IPS-NIHi7 (cell line): ENCODE measurements around the gene MRPL48.
"Not testable (repeated sequence)": the region's sequence is repeated elsewhere in the genome, so short reads cannot be mapped to it uniquely, and the experiment has no call there.

Source experiments
- DNase-seq: peaks from one replicate; pipeline ENCODE4 v3.0.0; 2012; ENCODE audit warnings: mixed read lengths; ENCODE audit errors: extremely low spot score

MRPL48 gene

GRCh38 chr11:73787643-73788558 lies at the start of gene MRPL48:
Gene MRPL48 (plus strand): TSS chr11:73787874. CDS start chr11:73787972, 98 bp downstream.
- peak; percentile 97 for DNase-seq

GRCh38 chr11:73743045-73743444 lies 44.6 kb upstream of the MRPL48 start:
- no peak for DNase-seq

GRCh38 chr11:73746701-73747100 lies 41.0 kb upstream of the MRPL48 start:
- DNase-seq: no peak

- DNase-seq: no peak
Observed at GRCh38 chr11:73747762-73748161, 39.9 kb upstream of the MRPL48 start.

- no peak for DNase-seq
Observed at GRCh38 chr11:73748300-73748699, 39.4 kb upstream of the MRPL48 start.

- no peak for DNase-seq
Observed at GRCh38 chr11:73749118-73749517, 38.6 kb upstream of the MRPL48 start.

GRCh38 chr11:73750228-73750627 lies 37.4 kb upstream of the MRPL48 start:
- DNase-seq: no peak

GRCh38 chr11:73750862-73751261 lies 36.8 kb upstream of the MRPL48 start:
- DNase-seq: not testable (repeated sequence)

- no peak for DNase-seq
Observed at GRCh38 chr11:73752216-73752867, 35.3 kb upstream of the MRPL48 start.

- DNase-seq: no peak
Observed at GRCh38 chr11:73752903-73753302, 34.8 kb upstream of the MRPL48 start.

- no peak for DNase-seq
Observed at GRCh38 chr11:73753938-73754337, 33.7 kb upstream of the MRPL48 start.

- DNase-seq: no peak
Observed at GRCh38 chr11:73755670-73756069, 32.0 kb upstream of the MRPL48 start.

GRCh38 chr11:73757598-73757997 lies 30.1 kb upstream of the MRPL48 start:
- no peak for DNase-seq

- no peak for DNase-seq
Observed at GRCh38 chr11:73758451-73758850, 29.2 kb upstream of the MRPL48 start.

GRCh38 chr11:73759610-73760134 lies 28.0 kb upstream of the MRPL48 start:
- no peak for DNase-seq

- DNase-seq: peak; percentile 48
Observed at GRCh38 chr11:73760135-73760678, 27.5 kb upstream of the MRPL48 start.

GRCh38 chr11:73760679-73761402 lies 26.8 kb upstream of the MRPL48 start, which contains the start of gene RAB6A:
Gene RAB6A (minus strand): TSS chr11:73761074. CDS start chr11:73760635, 439 bp downstream.
- DNase-seq: peak; percentile 96

- no peak for DNase-seq
Observed at GRCh38 chr11:73761403-73761945, 26.2 kb upstream of the MRPL48 start.

- DNase-seq: no peak
Observed at GRCh38 chr11:73762732-73763131, 24.9 kb upstream of the MRPL48 start.

GRCh38 chr11:73766763-73767162 lies 20.9 kb upstream of the MRPL48 start:
- no peak for DNase-seq

- not testable (repeated sequence) for DNase-seq
Observed at GRCh38 chr11:73770811-73771210, 16.9 kb upstream of the MRPL48 start.
